Heart left ventricle (tissue), 13 donors: Measurements from ENCODE around the gene DNAJC8.

Experiments used
- CTCF ChIP-seq, 12 donors: fragments of 200-600 bp; sonication (generic) in 4 of 12; IDR thresholded peaks; one replicate each; pipeline versions ENCODE4 v1.5.0 to v1.8.0; 2018 to 2022; ENCODE audit warnings: antibody characterized with exemption in 12 of 12, mild to moderate bottlenecking in 5 of 12
- POLR2A ChIP-seq, 2 donors: fragments of 450-650 bp; IDR thresholded peaks; one replicate each; pipeline ENCODE4 v1.6.1; 2017; ENCODE audit warnings: antibody characterized with exemption in 2 of 2, mild to moderate bottlenecking in 2 of 2, moderate library complexity in 2 of 2
- donor health status: ischemic (EF 13 %, LVEDD 7.1; RV severe dilation, severe dysfunction).
- donor health status: DM: no; HTN: yes; CAD: no.
- donor health status: DM: no; HTN: no; CAD: no.
- donor health status: ischemic (EF 25% LVEDD 6.9; RV normal size, moderate dysfunction).
- donor health status: ischemic (EF 25% LVEDD 5.7; RV mildly dilated, moderate dysfunction).
- donor health status: ischemic (EF 35%, LVEDD 5.7; RV mildly dilated, moderate dysfunction).
- donor health status: nonischemic (EF 11% LVEDD 7.7; RV severe dilation, severe dysfunction).
- donor health status: DM: yes; HTN: yes; CAD: no.
- donor health status: PGD.
- donor health status: ischemic (EF 29% LVEDD 5.4; RV normal size, mild dysfunction).
- donor health status: nonischemic (EF 23%, LVEDD 6.1; RV moderate dilation, normal function).

GRCh38 chr1:28162151-28162550 lies 70.7 kb downstream of the DNAJC8 start:
- TF ChIP-seq CTCF (IDR thresholded peaks at IDR 0.05) (no peak), POLR2A (IDR thresholded peaks at IDR 0.05) (no peak)
